ENCODE results near the gene ZAP70. TPM values are rescaled to one million over a fixed set of nuclear protein-coding genes. Genes with fewer than 3 reads are reported as not detected.
A peak's percentile ranks its signal among the peaks of the same experiment; 100 is the strongest.

Gene ZAP70
- total and polyA plus RNA-seq, 10 of the 15 experiments (the other 5 are each of a cell fraction or from before 2014, with no cell fraction given): 0.18 to 2.9 (median 1.2) TPM; not detected in 1

GRCh38 chr2:97765933-97766332 lies 52.6 kb downstream of the ZAP70 start:
- no peak overlapping the region for H3K27ac ChIP-seq (ENCODE audit: control insufficient read depth, insufficient read depth)
- WGBS (ENCODE audit: insufficient coverage, insufficient replicate concordance, low lambda C conversion rate, missing lambda C conversion rate): 99% methylated on average over 4 of the region's 4 CpGs
- no peaks in the 10 kb centered on the region for H4K20me1 ChIP-seq (ENCODE audit: control insufficient read depth, insufficient read depth)
- no peaks in the 10 kb centered on the region for H3K4me1 ChIP-seq (ENCODE audit: control insufficient read depth, insufficient read depth, low read length)
- TF ChIP-seq CEBPZ (IDR thresholded peaks at IDR 0.05; ENCODE audit: low read depth, low read length) (no peak), ZNF274 (IDR thresholded peaks at IDR 0.05; ENCODE audit: insufficient read depth, insufficient read length) (no peak), RELB (IDR thresholded peaks at IDR 0.05; ENCODE audit: low read depth) (no peak), NFXL1 (IDR thresholded peaks at IDR 0.05; ENCODE audit: borderline replicate concordance) (no peak), SP1 (IDR thresholded peaks at IDR 0.05; ENCODE audit: low read depth, low read length) (no peak), ZBED1 (IDR thresholded peaks at IDR 0.05; ENCODE audit: borderline replicate concordance) (no peak), KLF5 (IDR thresholded peaks at IDR 0.05; ENCODE audit: partially characterized antibody) (no peak), SMARCA5 (IDR thresholded peaks at IDR 0.05) (no peak), IKZF2 (IDR thresholded peaks at IDR 0.05) (no peak), E4F1 (IDR thresholded peaks at IDR 0.05; ENCODE audit: borderline replicate concordance, partially characterized antibody) (no peak)
- no peaks in the 10 kb centered on the region for H3K79me2 ChIP-seq (ENCODE audit: control insufficient read depth, insufficient read depth, low read length)
- H3K27me3 ChIP-seq (replicated peaks in 1 of 2; ENCODE audit: control insufficient read depth in 2 of 2, insufficient read depth in 2 of 2, low read length in 1 of 2): no peaks in the 10 kb centered on the region
- ATAC-seq (no peak), FAIRE-seq (peak; percentile 65), DNase-seq (ENCODE audit: low read depth, low spot score) (no peak)
- peaks cover 16% of the 10 kb centered on the region in 2 experiments for H3K36me3 ChIP-seq (ENCODE audit: control insufficient read depth in 2 of 2, insufficient read depth in 2 of 2, low read length in 1 of 2)
- BruUV-seq (replicated peaks): no TSS peak
- no peak overlapping the region for H2AFZ ChIP-seq (ENCODE audit: control insufficient read depth, low read depth, low read length)
- ChIA-PET CTCF (interaction anchor here (1.3 to 1.6 kb wide), 2 partner anchors 35 to 66 kb away, joined by 3 to 4 read pairs; no protein-coding TSS in a partner anchor), POLR2A (interaction anchor here (0.5 kb wide), 1 partner anchor 87 kb away, joined by 3 read pairs; no protein-coding TSS in a partner anchor), RAD21 (ENCODE audit: unreplicated experiment) (interaction anchor here (2.2 kb wide), 1 partner anchor 41 kb away, joined by 5 read pairs; no protein-coding TSS in a partner anchor), SMC1A (ENCODE audit: uncharacterized antibody, unreplicated experiment) (interaction anchor here (0.6 to 0.8 kb wide), 2 partner anchors 44 to 691 kb away, joined by 3 read pairs; no protein-coding TSS in a partner anchor)
- H3K4me2 ChIP-seq (ENCODE audit: control insufficient read depth, insufficient read depth): no peak overlapping the region
- no peak overlapping the region for H3K9ac ChIP-seq (ENCODE audit: control insufficient read depth, insufficient read depth, low read length)
- no peaks in the 10 kb centered on the region for H3K9me3 ChIP-seq (replicated peaks; ENCODE audit: control insufficient read depth, insufficient read depth, low read length)
- intact Hi-C loops (cut with micrococcal nuclease; ENCODE audit: unreplicated experiment): no loop called here
- in situ Hi-C loops (cut with MboI): no loop called here
- no peak overlapping the region for H3K4me3 ChIP-seq
